Testis (tissue), 3 donors: ENCODE results near the gene KLHDC9. TPM values are rescaled to one million over a fixed set of nuclear protein-coding genes. Genes with fewer than 3 reads are reported as not detected.

ENCODE experiments used
- DNase-seq: peaks from one replicate; pipeline ENCODE4 v3.0.0-alpha.2; 2019
- H3K27ac ChIP-seq, 2 donors: fragments of 200-600 bp; sonication (generic); one replicate each; pipeline ENCODE4 v1.5.1; 2019
- H3K27me3 ChIP-seq: fragments of 200-600 bp; sonication (generic); one replicate; pipeline ENCODE4 v1.5.1; 2019
- H3K36me3 ChIP-seq: fragments of 200-600 bp; sonication (generic); one replicate; pipeline ENCODE4 v1.5.1; 2017; ENCODE audit warnings: low read depth; ENCODE audit errors: missing control alignments
- H3K4me1 ChIP-seq: fragments of 200-600 bp; sonication (generic); one replicate; pipeline ENCODE4 v1.5.1; 2019
- H3K4me3 ChIP-seq, 2 donors: fragments of 200-600 bp; sonication (generic); one replicate each; pipeline ENCODE4 v1.5.1; 2017 to 2019
- H3K9me3 ChIP-seq: fragments of 200-600 bp; sonication (generic); one replicate; pipeline ENCODE4 v1.5.1; 2017
- POLR2A ChIP-seq: fragments of 450-650 bp; IDR thresholded peaks from one replicate; pipeline ENCODE4 v1.6.1; 2017; ENCODE audit warnings: antibody characterized with exemption, mild to moderate bottlenecking, moderate library complexity
- WGBS, 2 donors: methylation state at CpG; one replicate each; pipeline ENCODE4 v1.1.5; 2018; 5-methylcytosine and 5-hydroxymethylcytosine counted together
- intact Hi-C: fragments of 100-400 bp; cut with DNase I; formaldehyde crosslinking; loops from one replicate; pipeline ENCODE4 v1.15.1; 2023; ENCODE audit warnings: low total_unique reads
- polyA plus RNA-seq: library from polyadenylated mRNA; stranded (reverse); fragments of 350-450 nt; fragmentation: Illumina TruSeq; extraction: RNeasy Lipid Tissue Mini Kit (QIAGEN cat#74804); gene quantifications from one replicate; pipeline ENCODE4 v1.2.3, GENCODE V29; 2014; ENCODE audit warnings: low read depth, low replicate concordance; ENCODE audit not compliant: insufficient read depth
- total RNA-seq, 2 donors: library from RNA; depleted of rRNA; stranded (reverse); fragments of >200 nt; gene quantifications; one replicate each; pipeline ENCODE4 v1.2.3, GENCODE V29; 2016
- TF ChIP-seq, protein P1 (sequence below), 3 experiments: fragments of 450-650 bp in 2 of 3; fragments of 200-600 bp in 1 of 3; sonication (generic) in 1 of 3; IDR thresholded peaks; one replicate each; pipeline ENCODE4 v1.5.1; 2016 to 2019; ENCODE audit warnings: antibody characterized with exemption in 3 of 3, mild to moderate bottlenecking in 2 of 3, moderate library complexity in 1 of 3

The KLHDC9 gene
- total and polyA plus RNA-seq, 3 donors from 2014 or later = 55.8 to 144 (median 57.2) TPM

DNA sequence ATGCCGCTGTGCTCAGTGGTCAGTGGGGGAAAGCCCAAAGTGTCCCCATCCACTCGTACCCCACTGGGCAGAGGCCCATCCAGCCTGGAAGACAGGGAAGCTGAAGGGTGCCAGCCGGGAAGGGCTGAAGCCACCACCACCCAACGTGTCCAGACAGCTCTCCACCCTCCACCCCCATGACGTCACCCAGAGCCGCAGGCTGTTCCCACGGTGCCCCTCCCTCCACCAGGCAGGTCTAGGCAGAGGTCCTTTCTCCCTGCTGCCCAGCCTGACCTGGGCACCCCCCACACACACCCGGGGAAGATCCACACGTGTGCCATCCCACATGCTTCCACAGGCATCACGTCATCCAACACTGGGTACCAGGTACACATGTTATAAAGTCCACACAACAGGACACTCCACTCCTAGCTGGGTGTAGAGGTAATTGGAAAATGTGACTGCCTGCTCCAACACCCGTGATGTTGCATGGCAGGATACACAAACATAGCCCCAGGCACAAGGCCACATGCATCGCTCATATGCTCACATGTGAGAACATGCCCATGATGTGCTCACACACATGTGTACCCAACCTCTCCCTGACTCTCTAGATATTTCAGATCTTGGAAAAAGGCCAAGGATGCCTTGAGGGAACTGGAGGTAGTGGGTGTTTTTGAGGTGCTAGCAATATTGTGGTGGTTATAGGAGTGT is 23.3 kb upstream of the KLHDC9 start:
- intact Hi-C loops = no loop called here
- H3K9me3 ChIP-seq = no peaks in the 10 kb centered on the region
- 78 to 84% methylated on average over 11 to 12 of the region's 12 CpGs for WGBS, 2 donors
- TF ChIP-seq, protein P1, sequence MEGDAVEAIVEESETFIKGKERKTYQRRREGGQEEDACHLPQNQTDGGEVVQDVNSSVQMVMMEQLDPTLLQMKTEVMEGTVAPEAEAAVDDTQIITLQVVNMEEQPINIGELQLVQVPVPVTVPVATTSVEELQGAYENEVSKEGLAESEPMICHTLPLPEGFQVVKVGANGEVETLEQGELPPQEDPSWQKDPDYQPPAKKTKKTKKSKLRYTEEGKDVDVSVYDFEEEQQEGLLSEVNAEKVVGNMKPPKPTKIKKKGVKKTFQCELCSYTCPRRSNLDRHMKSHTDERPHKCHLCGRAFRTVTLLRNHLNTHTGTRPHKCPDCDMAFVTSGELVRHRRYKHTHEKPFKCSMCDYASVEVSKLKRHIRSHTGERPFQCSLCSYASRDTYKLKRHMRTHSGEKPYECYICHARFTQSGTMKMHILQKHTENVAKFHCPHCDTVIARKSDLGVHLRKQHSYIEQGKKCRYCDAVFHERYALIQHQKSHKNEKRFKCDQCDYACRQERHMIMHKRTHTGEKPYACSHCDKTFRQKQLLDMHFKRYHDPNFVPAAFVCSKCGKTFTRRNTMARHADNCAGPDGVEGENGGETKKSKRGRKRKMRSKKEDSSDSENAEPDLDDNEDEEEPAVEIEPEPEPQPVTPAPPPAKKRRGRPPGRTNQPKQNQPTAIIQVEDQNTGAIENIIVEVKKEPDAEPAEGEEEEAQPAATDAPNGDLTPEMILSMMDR (IDR thresholded peaks at IDR 0.05) = no peak
- no peak for TF ChIP-seq POLR2A
- H3K36me3 ChIP-seq = no peaks in the 10 kb centered on the region
- H3K27me3 ChIP-seq = no peaks in the 10 kb centered on the region
- no peak for DNase-seq
- H3K4me3 ChIP-seq = no peak overlapping the region
- H3K4me1 ChIP-seq = no peaks in the 10 kb centered on the region
- H3K27ac ChIP-seq = no peak overlapping the region

DNA sequence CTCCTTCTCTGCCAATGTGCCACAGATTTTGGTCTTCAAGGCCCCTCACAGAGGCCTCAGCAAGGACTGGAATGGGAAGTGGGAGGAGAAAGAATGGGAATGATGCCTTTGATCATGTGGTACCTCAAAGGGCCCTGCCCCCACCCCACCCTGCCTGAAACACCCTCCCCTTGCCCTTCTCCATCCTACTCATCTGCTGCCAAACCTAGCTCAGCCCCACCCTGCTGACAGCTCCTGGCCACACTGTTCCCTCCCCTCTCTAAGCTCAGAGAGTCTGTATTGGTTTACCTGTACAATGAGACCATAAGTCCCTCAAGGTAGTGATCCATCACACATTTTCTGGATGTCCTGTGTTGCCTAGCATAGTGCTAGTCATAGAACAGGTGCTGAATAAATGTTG is 21.8 kb upstream of the KLHDC9 start:
- no peak overlapping the region for H3K27ac ChIP-seq
- H3K27me3 ChIP-seq = no peaks in the 10 kb centered on the region
- no peaks in the 10 kb centered on the region for H3K4me1 ChIP-seq
- no peak for DNase-seq
- TF ChIP-seq, protein P1 (IDR thresholded peaks at IDR 0.05) = no peak
- no peak for TF ChIP-seq POLR2A
- H3K36me3 ChIP-seq = no peaks in the 10 kb centered on the region
- intact Hi-C loops = no loop called here
- no peaks in the 10 kb centered on the region for H3K9me3 ChIP-seq
- H3K4me3 ChIP-seq = no peak overlapping the region

DNA sequence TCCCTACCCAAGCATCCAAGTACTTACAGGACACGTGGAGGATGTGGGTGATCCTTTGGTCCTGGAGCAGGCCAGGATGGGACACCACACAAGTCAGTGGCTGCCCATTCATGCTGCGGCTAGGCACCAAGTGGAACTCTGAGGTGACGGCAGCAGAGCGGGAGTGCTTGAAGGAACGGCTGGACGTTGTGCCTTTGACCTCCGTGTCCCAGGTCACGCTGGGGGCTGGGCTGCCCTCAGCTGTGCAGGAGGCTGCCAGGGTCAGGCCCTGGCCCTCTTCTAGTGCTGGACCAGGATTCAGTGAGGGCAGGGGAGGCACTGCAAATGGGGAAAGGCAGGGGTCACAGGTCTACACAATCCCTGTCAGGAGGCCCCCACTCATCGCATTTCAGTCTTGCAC is 20.7 kb upstream of the KLHDC9 start:
- H3K4me1 ChIP-seq = no peaks in the 10 kb centered on the region
- H3K27ac ChIP-seq = no peak overlapping the region
- 72 to 81% methylated on average over 6 to 9 of the region's 9 CpGs for WGBS, 2 donors
- H3K4me3 ChIP-seq = no peak overlapping the region
- no peak for TF ChIP-seq POLR2A
- TF ChIP-seq, protein P1 (IDR thresholded peaks at IDR 0.05) = no peak
- H3K36me3 ChIP-seq = no peaks in the 10 kb centered on the region
- no peaks in the 10 kb centered on the region for H3K9me3 ChIP-seq
- H3K27me3 ChIP-seq = no peaks in the 10 kb centered on the region
- intact Hi-C loops = no loop called here
- DNase-seq = no peak

- intact Hi-C loops = no loop called here
- peak overlapping the region; percentile 2 to 34 for H3K4me3 ChIP-seq
- DNase-seq = peak; percentile 18
- 42 to 43% methylated on average over 29 to 35 of the region's 41 CpGs for WGBS, 2 donors
- no peaks in the 10 kb centered on the region for H3K27me3 ChIP-seq
- H3K4me1 ChIP-seq = no peaks in the 10 kb centered on the region
- TF ChIP-seq POLR2A = no peak
- TF ChIP-seq, protein P1 (IDR thresholded peaks at IDR 0.05) = no peak
- no peak overlapping the region for H3K27ac ChIP-seq
- no peaks in the 10 kb centered on the region for H3K36me3 ChIP-seq
- no peaks in the 10 kb centered on the region for H3K9me3 ChIP-seq
Observed at GRCh38 chr1:161079436-161080110, 18.6 kb upstream of the KLHDC9 start.
